Measurements from ENCODE around the gene SUGP1.
"Not testable (repeated sequence)": the region's sequence is repeated elsewhere in the genome, so short reads cannot be mapped to it uniquely, and the experiment has no call there.

SUGP1 gene

GRCh38 chr19:19270749-19271571 lies 49.3 kb downstream of the SUGP1 start:
- DNase-seq: no peak
- in situ Hi-C loops (cut with MboI; ENCODE audit: low pct_unique_long_range_greater_than_20kb, low sequenced_read_pairs): no loop called here

GRCh38 chr19:19269952-19270694 lies 50.2 kb downstream of the SUGP1 start:
- in situ Hi-C loops (cut with MboI; ENCODE audit: low pct_unique_long_range_greater_than_20kb, low sequenced_read_pairs): no loop called here
- DNase-seq: no peak

- no peak for DNase-seq
- in situ Hi-C loops (cut with MboI; ENCODE audit: low pct_unique_long_range_greater_than_20kb, low sequenced_read_pairs): no loop called here
Measured at GRCh38 chr19:19268453-19269385, 51.6 kb downstream of the SUGP1 start.

- no peak for DNase-seq
- in situ Hi-C loops (cut with MboI; ENCODE audit: low pct_unique_long_range_greater_than_20kb, low sequenced_read_pairs): no loop called here
Measured at GRCh38 chr19:19267305-19267704, 53.0 kb downstream of the SUGP1 start.

- DNase-seq: no peak
- in situ Hi-C loops (cut with MboI; ENCODE audit: low pct_unique_long_range_greater_than_20kb, low sequenced_read_pairs): no loop called here
Measured at GRCh38 chr19:19263886-19264487, 56.3 kb downstream of the SUGP1 start.

GRCh38 chr19:19262190-19263057 lies 57.9 kb downstream of the SUGP1 start:
- in situ Hi-C loops (cut with MboI; ENCODE audit: low pct_unique_long_range_greater_than_20kb, low sequenced_read_pairs): no loop called here
- DNase-seq: no peak

GRCh38 chr19:19261350-19262189 lies 58.7 kb downstream of the SUGP1 start:
- DNase-seq: peak; percentile 77

GRCh38 chr19:19260417-19261214 lies 59.7 kb downstream of the SUGP1 start:
- in situ Hi-C loops (cut with MboI; ENCODE audit: low pct_unique_long_range_greater_than_20kb, low sequenced_read_pairs): no loop called here
- no peak for DNase-seq

More at GRCh38 chr19:19261350-19262189, 58.7 kb downstream of the SUGP1 start:
- in situ Hi-C loops (cut with MboI; ENCODE audit: low pct_unique_long_range_greater_than_20kb, low sequenced_read_pairs): no loop called here

GRCh38 chr19:19259741-19260140 lies 60.6 kb downstream of the SUGP1 start:
- in situ Hi-C loops (cut with MboI; ENCODE audit: low pct_unique_long_range_greater_than_20kb, low sequenced_read_pairs): no loop called here
- peak; percentile 59 for DNase-seq

- in situ Hi-C loops (cut with MboI; ENCODE audit: low pct_unique_long_range_greater_than_20kb, low sequenced_read_pairs): no loop called here
- no peak for DNase-seq
Measured at GRCh38 chr19:19258589-19259338, 61.5 kb downstream of the SUGP1 start.

GRCh38 chr19:19257836-19258588 lies 62.3 kb downstream of the SUGP1 start:
- DNase-seq: no peak
- in situ Hi-C loops (cut with MboI; ENCODE audit: low pct_unique_long_range_greater_than_20kb, low sequenced_read_pairs): no loop called here

- in situ Hi-C loops (cut with MboI; ENCODE audit: low pct_unique_long_range_greater_than_20kb, low sequenced_read_pairs): no loop called here
- no peak for DNase-seq
Measured at GRCh38 chr19:19257137-19257536, 63.2 kb downstream of the SUGP1 start.

GRCh38 chr19:19256072-19256969 lies 64.0 kb downstream of the SUGP1 start:
- peak; percentile 49 for DNase-seq
- in situ Hi-C loops (cut with MboI; ENCODE audit: low pct_unique_long_range_greater_than_20kb, low sequenced_read_pairs): no loop called here

GRCh38 chr19:19253409-19253808 lies 66.9 kb downstream of the SUGP1 start:
- in situ Hi-C loops (cut with MboI; ENCODE audit: low pct_unique_long_range_greater_than_20kb, low sequenced_read_pairs); DNase-seq: not testable (repeated sequence)
